ENCODE results near the gene ATXN1.

GRCh38 chr6:16358531-16359138 is 402.6 kb downstream of the ATXN1 start:
- no peak for TF ChIP-seq EZH2 (IDR thresholded peaks at IDR 0.05; ENCODE audit: low read depth, unreplicated experiment)
- TF ChIP-seq, protein P1, sequence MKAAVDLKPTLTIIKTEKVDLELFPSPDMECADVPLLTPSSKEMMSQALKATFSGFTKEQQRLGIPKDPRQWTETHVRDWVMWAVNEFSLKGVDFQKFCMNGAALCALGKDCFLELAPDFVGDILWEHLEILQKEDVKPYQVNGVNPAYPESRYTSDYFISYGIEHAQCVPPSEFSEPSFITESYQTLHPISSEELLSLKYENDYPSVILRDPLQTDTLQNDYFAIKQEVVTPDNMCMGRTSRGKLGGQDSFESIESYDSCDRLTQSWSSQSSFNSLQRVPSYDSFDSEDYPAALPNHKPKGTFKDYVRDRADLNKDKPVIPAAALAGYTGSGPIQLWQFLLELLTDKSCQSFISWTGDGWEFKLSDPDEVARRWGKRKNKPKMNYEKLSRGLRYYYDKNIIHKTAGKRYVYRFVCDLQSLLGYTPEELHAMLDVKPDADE (IDR thresholded peaks at IDR 0.05), result no peak
- TF ChIP-seq CTCF (conservative IDR thresholded peaks at IDR 0.05; ENCODE audit: low read depth in 2 of 2), result no peak
- TF ChIP-seq, protein P2, sequence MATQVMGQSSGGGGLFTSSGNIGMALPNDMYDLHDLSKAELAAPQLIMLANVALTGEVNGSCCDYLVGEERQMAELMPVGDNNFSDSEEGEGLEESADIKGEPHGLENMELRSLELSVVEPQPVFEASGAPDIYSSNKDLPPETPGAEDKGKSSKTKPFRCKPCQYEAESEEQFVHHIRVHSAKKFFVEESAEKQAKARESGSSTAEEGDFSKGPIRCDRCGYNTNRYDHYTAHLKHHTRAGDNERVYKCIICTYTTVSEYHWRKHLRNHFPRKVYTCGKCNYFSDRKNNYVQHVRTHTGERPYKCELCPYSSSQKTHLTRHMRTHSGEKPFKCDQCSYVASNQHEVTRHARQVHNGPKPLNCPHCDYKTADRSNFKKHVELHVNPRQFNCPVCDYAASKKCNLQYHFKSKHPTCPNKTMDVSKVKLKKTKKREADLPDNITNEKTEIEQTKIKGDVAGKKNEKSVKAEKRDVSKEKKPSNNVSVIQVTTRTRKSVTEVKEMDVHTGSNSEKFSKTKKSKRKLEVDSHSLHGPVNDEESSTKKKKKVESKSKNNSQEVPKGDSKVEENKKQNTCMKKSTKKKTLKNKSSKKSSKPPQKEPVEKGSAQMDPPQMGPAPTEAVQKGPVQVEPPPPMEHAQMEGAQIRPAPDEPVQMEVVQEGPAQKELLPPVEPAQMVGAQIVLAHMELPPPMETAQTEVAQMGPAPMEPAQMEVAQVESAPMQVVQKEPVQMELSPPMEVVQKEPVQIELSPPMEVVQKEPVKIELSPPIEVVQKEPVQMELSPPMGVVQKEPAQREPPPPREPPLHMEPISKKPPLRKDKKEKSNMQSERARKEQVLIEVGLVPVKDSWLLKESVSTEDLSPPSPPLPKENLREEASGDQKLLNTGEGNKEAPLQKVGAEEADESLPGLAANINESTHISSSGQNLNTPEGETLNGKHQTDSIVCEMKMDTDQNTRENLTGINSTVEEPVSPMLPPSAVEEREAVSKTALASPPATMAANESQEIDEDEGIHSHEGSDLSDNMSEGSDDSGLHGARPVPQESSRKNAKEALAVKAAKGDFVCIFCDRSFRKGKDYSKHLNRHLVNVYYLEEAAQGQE (IDR thresholded peaks at IDR 0.05; ENCODE audit: unreplicated experiment), result no peak
- no peak for TF ChIP-seq POLR2AphosphoS5 (IDR thresholded peaks at IDR 0.05; ENCODE audit: low read depth)
- TF ChIP-seq EZH2phosphoT487 (IDR thresholded peaks at IDR 0.05; ENCODE audit: unreplicated experiment), result no peak
- TF ChIP-seq JUNB (IDR thresholded peaks at IDR 0.05; ENCODE audit: unreplicated experiment), result no peak
- TF ChIP-seq CREB1 (CRISPR knock-in tag; IDR thresholded peaks at IDR 0.05; ENCODE audit: low read depth), result no peak
- no peak for TF ChIP-seq ZNF114 (CRISPR knock-in tag; IDR thresholded peaks at IDR 0.05)
- TF ChIP-seq NANOG (IDR thresholded peaks at IDR 0.05; ENCODE audit: borderline replicate concordance), result no peak
- TF ChIP-seq STAT1 (IDR thresholded peaks at IDR 0.05; ENCODE audit: unreplicated experiment), result no peak
- TF ChIP-seq ZNF331 (CRISPR knock-in tag; IDR thresholded peaks at IDR 0.05; ENCODE audit: low read depth), result no peak
- TF ChIP-seq, protein P3, sequence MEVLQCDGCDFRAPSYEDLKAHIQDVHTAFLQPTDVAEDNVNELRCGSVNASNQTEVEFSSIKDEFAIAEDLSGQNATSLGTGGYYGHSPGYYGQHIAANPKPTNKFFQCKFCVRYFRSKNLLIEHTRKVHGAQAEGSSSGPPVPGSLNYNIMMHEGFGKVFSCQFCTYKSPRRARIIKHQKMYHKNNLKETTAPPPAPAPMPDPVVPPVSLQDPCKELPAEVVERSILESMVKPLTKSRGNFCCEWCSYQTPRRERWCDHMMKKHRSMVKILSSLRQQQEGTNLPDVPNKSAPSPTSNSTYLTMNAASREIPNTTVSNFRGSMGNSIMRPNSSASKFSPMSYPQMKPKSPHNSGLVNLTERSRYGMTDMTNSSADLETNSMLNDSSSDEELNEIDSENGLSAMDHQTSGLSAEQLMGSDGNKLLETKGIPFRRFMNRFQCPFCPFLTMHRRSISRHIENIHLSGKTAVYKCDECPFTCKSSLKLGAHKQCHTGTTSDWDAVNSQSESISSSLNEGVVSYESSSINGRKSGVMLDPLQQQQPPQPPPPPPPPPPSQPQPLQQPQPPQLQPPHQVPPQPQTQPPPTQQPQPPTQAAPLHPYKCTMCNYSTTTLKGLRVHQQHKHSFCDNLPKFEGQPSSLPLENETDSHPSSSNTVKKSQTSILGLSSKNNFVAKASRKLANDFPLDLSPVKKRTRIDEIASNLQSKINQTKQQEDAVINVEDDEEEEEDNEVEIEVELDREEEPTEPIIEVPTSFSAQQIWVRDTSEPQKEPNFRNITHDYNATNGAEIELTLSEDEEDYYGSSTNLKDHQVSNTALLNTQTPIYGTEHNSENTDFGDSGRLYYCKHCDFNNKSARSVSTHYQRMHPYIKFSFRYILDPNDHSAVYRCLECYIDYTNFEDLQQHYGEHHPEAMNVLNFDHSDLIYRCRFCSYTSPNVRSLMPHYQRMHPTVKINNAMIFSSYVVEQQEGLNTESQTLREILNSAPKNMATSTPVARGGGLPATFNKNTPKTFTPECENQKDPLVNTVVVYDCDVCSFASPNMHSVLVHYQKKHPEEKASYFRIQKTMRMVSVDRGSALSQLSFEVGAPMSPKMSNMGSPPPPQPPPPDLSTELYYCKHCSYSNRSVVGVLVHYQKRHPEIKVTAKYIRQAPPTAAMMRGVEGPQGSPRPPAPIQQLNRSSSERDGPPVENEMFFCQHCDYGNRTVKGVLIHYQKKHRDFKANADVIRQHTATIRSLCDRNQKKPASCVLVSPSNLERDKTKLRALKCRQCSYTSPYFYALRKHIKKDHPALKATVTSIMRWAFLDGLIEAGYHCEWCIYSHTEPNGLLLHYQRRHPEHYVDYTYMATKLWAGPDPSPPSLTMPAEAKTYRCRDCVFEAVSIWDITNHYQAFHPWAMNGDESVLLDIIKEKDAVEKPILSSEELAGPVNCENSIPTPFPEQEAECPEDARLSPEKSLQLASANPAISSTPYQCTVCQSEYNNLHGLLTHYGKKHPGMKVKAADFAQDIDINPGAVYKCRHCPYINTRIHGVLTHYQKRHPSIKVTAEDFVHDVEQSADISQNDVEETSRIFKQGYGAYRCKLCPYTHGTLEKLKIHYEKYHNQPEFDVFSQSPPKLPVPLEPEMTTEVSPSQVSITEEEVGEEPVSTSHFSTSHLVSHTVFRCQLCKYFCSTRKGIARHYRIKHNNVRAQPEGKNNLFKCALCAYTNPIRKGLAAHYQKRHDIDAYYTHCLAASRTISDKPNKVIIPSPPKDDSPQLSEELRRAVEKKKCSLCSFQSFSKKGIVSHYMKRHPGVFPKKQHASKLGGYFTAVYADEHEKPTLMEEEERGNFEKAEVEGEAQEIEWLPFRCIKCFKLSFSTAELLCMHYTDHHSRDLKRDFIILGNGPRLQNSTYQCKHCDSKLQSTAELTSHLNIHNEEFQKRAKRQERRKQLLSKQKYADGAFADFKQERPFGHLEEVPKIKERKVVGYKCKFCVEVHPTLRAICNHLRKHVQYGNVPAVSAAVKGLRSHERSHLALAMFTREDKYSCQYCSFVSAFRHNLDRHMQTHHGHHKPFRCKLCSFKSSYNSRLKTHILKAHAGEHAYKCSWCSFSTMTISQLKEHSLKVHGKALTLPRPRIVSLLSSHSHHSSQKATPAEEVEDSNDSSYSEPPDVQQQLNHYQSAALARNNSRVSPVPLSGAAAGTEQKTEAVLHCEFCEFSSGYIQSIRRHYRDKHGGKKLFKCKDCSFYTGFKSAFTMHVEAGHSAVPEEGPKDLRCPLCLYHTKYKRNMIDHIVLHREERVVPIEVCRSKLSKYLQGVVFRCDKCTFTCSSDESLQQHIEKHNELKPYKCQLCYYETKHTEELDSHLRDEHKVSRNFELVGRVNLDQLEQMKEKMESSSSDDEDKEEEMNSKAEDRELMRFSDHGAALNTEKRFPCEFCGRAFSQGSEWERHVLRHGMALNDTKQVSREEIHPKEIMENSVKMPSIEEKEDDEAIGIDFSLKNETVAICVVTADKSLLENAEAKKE (CRISPR knock-in tag; IDR thresholded peaks at IDR 0.05), result no peak

All from GM23338 (cell line).